Endothelial cell of umbilical vein (primary cell): ENCODE data around the gene DGLUCY. TPM values are rescaled to one million over a fixed set of nuclear protein-coding genes. Genes with fewer than 3 reads are reported as not detected.
A peak's percentile ranks its signal among the peaks of the same experiment; 100 is the strongest.

Experiments
- BruUV-seq: library from RNA; stranded (reverse); fragments of 400-500 nt; replicated peaks from 2 replicates; lab custom pipeline; 2021; lab: Mats Ljungman, UMichigan
- CTCF ChIA-PET: fragments of 300-600, 350-600 bp; sonication (Branson Sonifier 250); formaldehyde crosslinking; loops from one replicate; lab custom pipeline; 2021; ENCODE audit warnings: antibody characterized with exemption, inconsistent platforms; lab: Charles Lee
- POLR2A ChIA-PET: fragments of 300-600, 350-600 bp; sonication (Branson Sonifier 250); formaldehyde crosslinking; loops from one replicate; lab custom pipeline; 2021; ENCODE audit warnings: antibody characterized with exemption, inconsistent platforms; lab: Charles Lee
- DNase-seq: peaks from one replicate; pipeline ENCODE4 v3.0.0-alpha.2; 2011; ENCODE audit warnings: low read depth, low spot score
- FAIRE-seq: peaks from 2 replicates; lab custom pipeline; 2011; peaks lifted over from hg19 to GRCh38; lab: Jason Lieb, UNC
- H2AFZ ChIP-seq: 2 replicates; pipeline ENCODE4 v1.6.0; 2012; ENCODE audit warnings: low read depth, low read length, control low read depth, inconsistent platforms
- H3K27ac ChIP-seq: 2 replicates; pipeline ENCODE4 v1.5.1; 2011; ENCODE audit warnings: low read depth, mild to moderate bottlenecking, control low read depth, low read length, moderate library complexity; ENCODE audit not compliant: insufficient read depth
- H3K27me3 ChIP-seq, 2 experiments: 2 replicates each; pipeline versions ENCODE4 v1.6.0 to v1.6.1; 2011; ENCODE audit warnings: low read length in 2 of 2, mixed read lengths in 1 of 2; ENCODE audit not compliant: control insufficient read depth in 2 of 2, insufficient read depth in 2 of 2
- H3K36me3 ChIP-seq, 2 experiments: 2 replicates in 1 of 2; 3 replicates in 1 of 2; pipeline ENCODE4 v1.5.1; 2011; ENCODE audit warnings: low read length in 2 of 2, mild to moderate bottlenecking in 1 of 2, moderate library complexity in 1 of 2; ENCODE audit not compliant: control insufficient read depth in 2 of 2, insufficient read depth in 2 of 2; ENCODE audit errors: extremely low read depth in 1 of 2
- H3K4me1 ChIP-seq: 3 replicates; pipeline ENCODE4 v1.5.1; 2011; ENCODE audit warnings: mild to moderate bottlenecking, low read length; ENCODE audit not compliant: control insufficient read depth, insufficient read depth; ENCODE audit errors: extremely low read depth
- H3K4me2 ChIP-seq: 2 replicates; pipeline ENCODE4 v1.6.1; 2011; ENCODE audit warnings: low read length, control low read depth, mixed read lengths; ENCODE audit not compliant: insufficient read depth
- H3K4me3 ChIP-seq, 3 experiments: fragments of 200-600 bp in 1 of 3; sonication (generic), shearing (Covaris generic) in 1 of 3; replicated peaks in 1 of 3; 2 replicates each; pipeline ENCODE4 v1.5.1; 2011 to 2016; ENCODE audit warnings: control low read depth in 3 of 3, low read length in 3 of 3, mild to moderate bottlenecking in 2 of 3, inconsistent platforms in 1 of 3, low read depth in 1 of 3, moderate library complexity in 1 of 3; ENCODE audit not compliant: insufficient read depth in 1 of 3
- H3K79me2 ChIP-seq: 2 replicates; pipeline ENCODE4 v1.6.0; 2012; ENCODE audit warnings: low read length, inconsistent platforms; ENCODE audit not compliant: control insufficient read depth, insufficient read depth
- H3K9ac ChIP-seq: replicated peaks from 2 replicates; pipeline ENCODE3; 2011; ENCODE audit warnings: low read length, control low read depth; ENCODE audit not compliant: insufficient read depth; ENCODE audit errors: extremely low read depth
- H3K9me1 ChIP-seq: replicated peaks from 3 replicates; pipeline ENCODE4 v1.6.0; 2011; ENCODE audit warnings: mild to moderate bottlenecking, low read length; ENCODE audit not compliant: control insufficient read depth, insufficient read depth; ENCODE audit errors: extremely low read depth
- H3K9me3 ChIP-seq: replicated peaks from 2 replicates; pipeline ENCODE4 v1.5.1; 2012; ENCODE audit warnings: low read length, inconsistent platforms; ENCODE audit not compliant: control insufficient read depth, insufficient read depth
- H4K20me1 ChIP-seq: replicated peaks from 2 replicates; pipeline ENCODE3; 2011; ENCODE audit warnings: mild to moderate bottlenecking, low read length; ENCODE audit not compliant: control insufficient read depth, insufficient read depth; ENCODE audit errors: extremely low read depth
- EZH2 ChIP-seq: IDR thresholded peaks from 2 replicates; pipeline ENCODE4 v1.6.1; 2012; ENCODE audit warnings: borderline replicate concordance, low read depth, mild to moderate bottlenecking, moderate library complexity, low read length, inconsistent platforms; ENCODE audit not compliant: severe bottlenecking
- FOS ChIP-seq: IDR thresholded peaks from 2 replicates; pipeline ENCODE4 v1.6.1; 2011; ENCODE audit warnings: mild to moderate bottlenecking, low read length, moderate library complexity, borderline replicate concordance; ENCODE audit not compliant: insufficient read depth
- GATA2 ChIP-seq: IDR thresholded peaks from 2 replicates; pipeline ENCODE4 v1.7.0; 2011; ENCODE audit warnings: low read depth, mild to moderate bottlenecking, moderate library complexity, mixed read lengths, low read length; ENCODE audit not compliant: insufficient read length, insufficient read depth
- JUN ChIP-seq: IDR thresholded peaks from 2 replicates; pipeline ENCODE4 v1.6.1; 2011; ENCODE audit warnings: borderline replicate concordance, low read depth; ENCODE audit not compliant: insufficient read length, insufficient read depth
- MYC ChIP-seq: IDR thresholded peaks from one replicate; pipeline ENCODE4 v1.6.1; 2011; ENCODE audit warnings: mild to moderate bottlenecking, low read depth, low read length
- POLR2A ChIP-seq: IDR thresholded peaks from 2 replicates; pipeline ENCODE4 v1.6.1; 2012; ENCODE audit warnings: low read depth, mild to moderate bottlenecking, control low read depth, low read length
- POLR2AphosphoS5 ChIP-seq: IDR thresholded peaks from 2 replicates; pipeline ENCODE4 v1.6.1; 2012; ENCODE audit warnings: low read depth, mild to moderate bottlenecking, control low read depth, low read length, moderate library complexity; ENCODE audit not compliant: insufficient read depth
- dilution Hi-C: fragments of 300-500 bp; cut with MboI; formaldehyde crosslinking; loops from one replicate; pipeline ENCODE4 v1.15.0; 2019; ENCODE audit warnings: low sequenced_read_pairs; ENCODE audit not compliant: extremely low pct_ligation_motif_present
- intact Hi-C: fragments of 100-400 bp; cut with micrococcal nuclease; formaldehyde crosslinking; loops from one replicate; pipeline ENCODE4 v1.10.0; 2022
- polyA plus RNA-seq, 4 experiments: library from polyadenylated mRNA; depleted of rRNA in 3 of 4; stranded (reverse) in 3 of 4; unstranded in 1 of 4; fragments of >200 nt; gene quantifications; 2 replicates each; pipeline versions ENCODE4 v1.2.1 to v1.2.3, GENCODE V29; 2011 to 2012; ENCODE audit warnings: missing spikeins in 1 of 4
- total RNA-seq: library from RNA; stranded (reverse); gene quantifications from 2 replicates; pipeline ENCODE4 v1.2.3, GENCODE V29; 2021
- TF ChIP-seq, protein P1 (sequence below): IDR thresholded peaks from 2 replicates; pipeline ENCODE4 v1.6.1; 2011; ENCODE audit not compliant: insufficient read depth, insufficient read length
- TF ChIP-seq, protein P2 (sequence below), 2 donors: IDR thresholded peaks; 1 replicate in 1 of 2; 2 replicates in 1 of 2; pipeline ENCODE4 v1.5.1; 2011; ENCODE audit warnings: low read length in 2 of 2, mild to moderate bottlenecking in 2 of 2, moderate library complexity in 2 of 2, control low read depth in 1 of 2, inconsistent platforms in 1 of 2, low read depth in 1 of 2; ENCODE audit not compliant: insufficient read depth in 1 of 2; ENCODE audit errors: extremely low read depth in 1 of 2

DGLUCY gene
- total and polyA plus RNA-seq, 2 donors (not counting 3 experiments of a cell fraction or from before 2014, with no cell fraction given) = 40.9 to 65.6 TPM

DNA sequence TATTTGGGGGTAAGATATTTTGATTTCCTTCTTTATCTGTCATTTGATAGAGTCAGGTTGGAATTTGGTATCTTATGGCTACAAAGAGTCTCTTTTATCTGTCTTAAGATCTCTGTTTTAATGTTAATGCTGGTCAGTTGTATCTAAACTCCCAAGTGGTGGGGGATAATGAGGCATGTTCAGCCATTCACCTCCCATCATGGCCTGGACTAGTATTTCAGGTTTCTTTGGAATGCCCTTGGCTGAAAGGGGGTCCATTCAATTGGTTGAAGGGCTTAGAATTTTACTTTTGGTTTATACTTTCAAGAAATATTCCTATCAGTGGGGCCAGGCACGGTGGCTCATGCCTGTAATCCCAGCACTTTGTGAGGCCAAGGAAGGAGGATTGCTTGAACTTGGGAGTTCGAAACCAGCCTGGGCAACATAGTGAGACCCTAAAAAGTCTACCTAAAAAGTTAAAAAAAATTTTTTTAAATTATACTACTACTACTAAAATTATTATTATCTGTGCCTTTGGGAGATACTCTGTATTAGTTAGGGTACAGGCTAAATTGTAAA lies 4.7 kb downstream of the DGLUCY start:
- H3K4me2 ChIP-seq = no peak overlapping the region
- H3K27me3 ChIP-seq = no peaks in the 10 kb centered on the region
- no peaks in the 10 kb centered on the region for H4K20me1 ChIP-seq
- FAIRE-seq = no peak
- no peak overlapping the region for H3K4me3 ChIP-seq
- DNase-seq = no peak
- H3K9me1 ChIP-seq = no peaks in the 10 kb centered on the region
- intact Hi-C loops = no loop called here
- dilution Hi-C loops = no loop called here
- TF ChIP-seq POLR2AphosphoS5 = no peak
- no peak for TF ChIP-seq JUN
- TF ChIP-seq EZH2 = no peak
- TF ChIP-seq, protein P1, sequence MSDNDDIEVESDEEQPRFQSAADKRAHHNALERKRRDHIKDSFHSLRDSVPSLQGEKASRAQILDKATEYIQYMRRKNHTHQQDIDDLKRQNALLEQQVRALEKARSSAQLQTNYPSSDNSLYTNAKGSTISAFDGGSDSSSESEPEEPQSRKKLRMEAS = no peak
- peak; percentile 26 for TF ChIP-seq GATA2
- no TSS peak for BruUV-seq
- peaks cover 0 to 6% of the 10 kb centered on the region in 2 experiments for H3K36me3 ChIP-seq
- H3K27ac ChIP-seq = no peak overlapping the region
- ChIA-PET POLR2A (no interaction called here), CTCF (interaction anchor here (1.1 to 1.6 kb wide), 2 partner anchors 20 to 54 kb away, joined by 3 to 5 read pairs; no protein-coding TSS in a partner anchor)
- peaks cover 26% of the 10 kb centered on the region for H3K4me1 ChIP-seq
- H3K9me3 ChIP-seq = no peaks in the 10 kb centered on the region
- no peak overlapping the region for H3K9ac ChIP-seq
- H3K79me2 ChIP-seq = peaks cover 16% of the 10 kb centered on the region
- no peak overlapping the region for H2AFZ ChIP-seq

DNA sequence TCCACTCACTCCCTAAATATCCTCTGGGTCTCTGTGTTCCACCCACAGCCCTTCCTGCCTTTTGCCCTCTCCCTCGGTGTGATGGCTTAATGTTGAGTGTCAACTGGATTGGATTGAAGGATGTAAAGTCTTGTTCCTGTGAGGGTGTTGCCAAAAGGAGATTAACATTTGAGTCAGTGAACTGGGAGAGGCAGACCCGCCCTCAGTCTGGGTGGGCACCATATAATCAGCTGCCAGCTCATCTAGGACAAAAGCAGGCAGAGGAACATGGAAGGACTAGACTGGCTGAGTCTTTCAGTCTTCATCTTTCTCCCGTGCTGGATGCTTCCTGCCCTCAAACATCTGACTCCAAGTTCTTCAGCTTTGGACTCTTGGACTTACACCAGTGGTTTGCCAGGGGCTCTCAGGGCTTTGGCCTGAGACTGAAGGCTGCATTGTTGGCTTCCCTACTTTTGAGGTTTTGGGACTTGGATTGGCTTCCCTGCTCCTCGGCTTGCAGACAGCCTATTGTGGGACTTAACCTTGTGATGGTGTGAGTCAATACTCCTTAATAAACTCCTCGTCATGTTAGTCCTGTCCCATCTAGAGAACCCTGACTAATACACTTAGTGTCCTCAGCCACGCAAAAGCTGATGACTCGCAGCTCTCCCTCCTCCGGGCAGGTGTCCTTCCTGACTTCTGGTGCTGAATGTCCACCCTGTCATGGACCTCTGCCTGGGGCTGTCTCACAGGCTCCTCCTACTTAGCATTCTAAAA lies 5.9 kb downstream of the DGLUCY start:
- FAIRE-seq (no peak), DNase-seq (peak; percentile 41)
- H3K9me1 ChIP-seq = no peaks in the 10 kb centered on the region
- ChIA-PET POLR2A (no interaction called here), CTCF (interaction anchor here (1.6 kb wide), 1 partner anchor 53 kb away, joined by 5 read pairs; no protein-coding TSS in a partner anchor)
- H3K4me2 ChIP-seq = no peak overlapping the region
- H3K4me3 ChIP-seq = no peak overlapping the region
- H4K20me1 ChIP-seq = no peaks in the 10 kb centered on the region
- H3K27me3 ChIP-seq = no peaks in the 10 kb centered on the region
- peak overlapping the region; percentile 44 for H3K27ac ChIP-seq
- H3K9me3 ChIP-seq = no peaks in the 10 kb centered on the region
- no TSS peak for BruUV-seq
- H3K9ac ChIP-seq = no peak overlapping the region
- H3K4me1 ChIP-seq = peaks cover 18% of the 10 kb centered on the region
- dilution Hi-C loops (no loop called here), intact Hi-C loops (no loop called here)
- TF ChIP-seq JUN (peak; percentile 3), EZH2 (no peak), FOS (peak; percentile 72), MYC (no peak), POLR2A (no peak), POLR2AphosphoS5 (no peak), GATA2 (no peak)
- TF ChIP-seq, protein P2, sequence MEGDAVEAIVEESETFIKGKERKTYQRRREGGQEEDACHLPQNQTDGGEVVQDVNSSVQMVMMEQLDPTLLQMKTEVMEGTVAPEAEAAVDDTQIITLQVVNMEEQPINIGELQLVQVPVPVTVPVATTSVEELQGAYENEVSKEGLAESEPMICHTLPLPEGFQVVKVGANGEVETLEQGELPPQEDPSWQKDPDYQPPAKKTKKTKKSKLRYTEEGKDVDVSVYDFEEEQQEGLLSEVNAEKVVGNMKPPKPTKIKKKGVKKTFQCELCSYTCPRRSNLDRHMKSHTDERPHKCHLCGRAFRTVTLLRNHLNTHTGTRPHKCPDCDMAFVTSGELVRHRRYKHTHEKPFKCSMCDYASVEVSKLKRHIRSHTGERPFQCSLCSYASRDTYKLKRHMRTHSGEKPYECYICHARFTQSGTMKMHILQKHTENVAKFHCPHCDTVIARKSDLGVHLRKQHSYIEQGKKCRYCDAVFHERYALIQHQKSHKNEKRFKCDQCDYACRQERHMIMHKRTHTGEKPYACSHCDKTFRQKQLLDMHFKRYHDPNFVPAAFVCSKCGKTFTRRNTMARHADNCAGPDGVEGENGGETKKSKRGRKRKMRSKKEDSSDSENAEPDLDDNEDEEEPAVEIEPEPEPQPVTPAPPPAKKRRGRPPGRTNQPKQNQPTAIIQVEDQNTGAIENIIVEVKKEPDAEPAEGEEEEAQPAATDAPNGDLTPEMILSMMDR (IDR thresholded peaks at IDR 0.05; ENCODE audit: extremely low read depth in 1 of 2, insufficient read depth in 1 of 2, low read depth in 1 of 2, low read length in 2 of 2) = no peak
- TF ChIP-seq, protein P1 = no peak
- peaks cover 16% of the 10 kb centered on the region for H3K79me2 ChIP-seq
- H3K36me3 ChIP-seq = peaks cover 0 to 6% of the 10 kb centered on the region in 2 experiments
- no peak overlapping the region for H2AFZ ChIP-seq
